Measurements from ENCODE around the gene SF3B2.
"Not testable (repeated sequence)": the region's sequence is repeated elsewhere in the genome, so short reads cannot be mapped to it uniquely, and the experiment has no call there.

DNA sequence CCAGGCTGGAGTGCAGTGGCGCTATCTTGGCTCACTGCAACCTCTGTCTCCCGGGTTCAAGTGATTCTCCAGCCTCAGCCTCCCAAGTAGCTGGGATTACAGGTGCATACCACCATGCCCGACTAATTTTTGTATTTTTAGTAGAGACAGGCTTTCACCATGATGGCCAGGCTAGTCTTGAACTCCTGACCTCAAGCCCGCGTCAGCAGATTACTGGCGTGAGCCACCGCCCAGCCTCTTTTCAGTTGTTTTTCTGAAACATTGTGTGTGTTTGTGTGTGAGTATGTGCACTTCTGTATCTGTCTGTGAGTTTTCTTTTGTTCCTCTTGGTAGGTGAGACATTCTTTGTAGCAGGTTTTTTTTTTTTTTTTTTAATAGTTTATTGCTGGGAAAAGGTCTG is 26.8 kb downstream of the SF3B2 start:
- TF ChIP-seq POLR2A (IDR thresholded peaks at IDR 0.05) = not testable (repeated sequence)
- TF ChIP-seq, protein P1, sequence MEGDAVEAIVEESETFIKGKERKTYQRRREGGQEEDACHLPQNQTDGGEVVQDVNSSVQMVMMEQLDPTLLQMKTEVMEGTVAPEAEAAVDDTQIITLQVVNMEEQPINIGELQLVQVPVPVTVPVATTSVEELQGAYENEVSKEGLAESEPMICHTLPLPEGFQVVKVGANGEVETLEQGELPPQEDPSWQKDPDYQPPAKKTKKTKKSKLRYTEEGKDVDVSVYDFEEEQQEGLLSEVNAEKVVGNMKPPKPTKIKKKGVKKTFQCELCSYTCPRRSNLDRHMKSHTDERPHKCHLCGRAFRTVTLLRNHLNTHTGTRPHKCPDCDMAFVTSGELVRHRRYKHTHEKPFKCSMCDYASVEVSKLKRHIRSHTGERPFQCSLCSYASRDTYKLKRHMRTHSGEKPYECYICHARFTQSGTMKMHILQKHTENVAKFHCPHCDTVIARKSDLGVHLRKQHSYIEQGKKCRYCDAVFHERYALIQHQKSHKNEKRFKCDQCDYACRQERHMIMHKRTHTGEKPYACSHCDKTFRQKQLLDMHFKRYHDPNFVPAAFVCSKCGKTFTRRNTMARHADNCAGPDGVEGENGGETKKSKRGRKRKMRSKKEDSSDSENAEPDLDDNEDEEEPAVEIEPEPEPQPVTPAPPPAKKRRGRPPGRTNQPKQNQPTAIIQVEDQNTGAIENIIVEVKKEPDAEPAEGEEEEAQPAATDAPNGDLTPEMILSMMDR (IDR thresholded peaks at IDR 0.05 in 4 of 5, conservative IDR thresholded peaks at IDR 0.05 in 1 of 5) = not testable (repeated sequence)
